Fibroblast of lung (primary cell): ENCODE measurements around the gene ZNF22. TPM values are rescaled to one million over a fixed set of nuclear protein-coding genes. Genes with fewer than 3 reads are reported as not detected.
A peak's percentile ranks its signal among the peaks of the same experiment; 100 is the strongest.

Experiments
- DNase-seq, 2 donors: peaks; one replicate each; pipeline versions ENCODE4 v3.0.0 to v3.0.0-alpha.2; 2010; ENCODE audit warnings: low read depth in 2 of 2
- H2AFZ ChIP-seq: 2 replicates; pipeline ENCODE4 v1.5.1; 2012; ENCODE audit warnings: low read length, control low read depth, inconsistent platforms
- H3K27ac ChIP-seq: 2 replicates; pipeline ENCODE4 v1.5.1; 2011; ENCODE audit warnings: low read length, control low read depth; ENCODE audit not compliant: insufficient read depth
- H3K27me3 ChIP-seq: 2 replicates; pipeline ENCODE4 v1.5.1; 2011; ENCODE audit warnings: mild to moderate bottlenecking, low read length; ENCODE audit not compliant: control insufficient read depth, insufficient read depth
- H3K36me3 ChIP-seq: 2 replicates; pipeline ENCODE4 v1.5.1; 2011; ENCODE audit warnings: low read length; ENCODE audit not compliant: control insufficient read depth, insufficient read depth
- H3K4me1 ChIP-seq: 2 replicates; pipeline ENCODE4 v1.5.1; 2011; ENCODE audit warnings: low read length; ENCODE audit not compliant: control insufficient read depth, insufficient read depth; ENCODE audit errors: extremely low read depth
- H3K4me2 ChIP-seq: 2 replicates; pipeline ENCODE4 v1.5.1; 2011; ENCODE audit warnings: low read length, control low read depth; ENCODE audit not compliant: insufficient read depth; ENCODE audit errors: extremely low read depth
- H3K4me3 ChIP-seq, 4 experiments: fragments of 200-600 bp in 1 of 4; sonication (generic) in 1 of 4; replicated peaks in 1 of 4; 2 replicates each; pipeline ENCODE4 v1.5.1; 2011 to 2016; ENCODE audit warnings: low read length in 4 of 4, low read depth in 3 of 4, mild to moderate bottlenecking in 3 of 4, control low read depth in 2 of 4, inconsistent platforms in 1 of 4, mixed read lengths in 1 of 4; ENCODE audit not compliant: insufficient read depth in 1 of 4; ENCODE audit errors: control extremely low read depth in 1 of 4
- H3K79me2 ChIP-seq: 2 replicates; pipeline ENCODE4 v1.5.1; 2012; ENCODE audit warnings: mild to moderate bottlenecking, low read length, inconsistent platforms; ENCODE audit not compliant: control insufficient read depth, insufficient read depth
- H3K9ac ChIP-seq: 2 replicates; pipeline ENCODE4 v1.5.1; 2011; ENCODE audit warnings: mild to moderate bottlenecking, low read length, control low read depth; ENCODE audit not compliant: insufficient read depth
- H3K9me3 ChIP-seq: 2 replicates; pipeline ENCODE4 v1.5.1; 2012; ENCODE audit warnings: low read depth, low read length; ENCODE audit not compliant: control insufficient read depth, insufficient read depth
- H4K20me1 ChIP-seq: 2 replicates; pipeline ENCODE4 v1.5.1; 2011; ENCODE audit warnings: low read length; ENCODE audit not compliant: control insufficient read depth, insufficient read depth; ENCODE audit errors: extremely low read depth
- EZH2 ChIP-seq: IDR thresholded peaks from 2 replicates; pipeline ENCODE4 v1.5.1; 2012; ENCODE audit warnings: low read length, control low read depth, mild to moderate bottlenecking; ENCODE audit errors: missing control alignments
- polyA plus RNA-seq, 2 donors: library from polyadenylated mRNA; depleted of rRNA in 1 of 2; stranded (reverse) in 1 of 2; unstranded in 1 of 2; fragments of >200 nt; gene quantifications; 2 replicates each; pipeline ENCODE4 v1.2.1, GENCODE V29; 2011 to 2012; ENCODE audit warnings: missing spikeins in 1 of 2
- total RNA-seq: library from RNA; depleted of rRNA; stranded (reverse); fragments of >200 nt; gene quantifications from 2 replicates; pipeline ENCODE4 v1.2.1, GENCODE V29; 2014
- TF ChIP-seq, protein P1 (sequence below), 2 donors: IDR thresholded peaks in 1 of 2; conservative IDR thresholded peaks in 1 of 2; 1 replicate in 1 of 2; 2 replicates in 1 of 2; pipeline ENCODE4 v1.5.1; 2011 to 2012; ENCODE audit warnings: low read length in 2 of 2, control low read depth in 1 of 2, inconsistent platforms in 1 of 2, low read depth in 1 of 2, mild to moderate bottlenecking in 1 of 2

The ZNF22 gene
- total and polyA plus RNA-seq, 2 donors (not counting 1 experiment from before 2014, with no cell fraction given), result 16.0 to 23.0 TPM

DNA sequence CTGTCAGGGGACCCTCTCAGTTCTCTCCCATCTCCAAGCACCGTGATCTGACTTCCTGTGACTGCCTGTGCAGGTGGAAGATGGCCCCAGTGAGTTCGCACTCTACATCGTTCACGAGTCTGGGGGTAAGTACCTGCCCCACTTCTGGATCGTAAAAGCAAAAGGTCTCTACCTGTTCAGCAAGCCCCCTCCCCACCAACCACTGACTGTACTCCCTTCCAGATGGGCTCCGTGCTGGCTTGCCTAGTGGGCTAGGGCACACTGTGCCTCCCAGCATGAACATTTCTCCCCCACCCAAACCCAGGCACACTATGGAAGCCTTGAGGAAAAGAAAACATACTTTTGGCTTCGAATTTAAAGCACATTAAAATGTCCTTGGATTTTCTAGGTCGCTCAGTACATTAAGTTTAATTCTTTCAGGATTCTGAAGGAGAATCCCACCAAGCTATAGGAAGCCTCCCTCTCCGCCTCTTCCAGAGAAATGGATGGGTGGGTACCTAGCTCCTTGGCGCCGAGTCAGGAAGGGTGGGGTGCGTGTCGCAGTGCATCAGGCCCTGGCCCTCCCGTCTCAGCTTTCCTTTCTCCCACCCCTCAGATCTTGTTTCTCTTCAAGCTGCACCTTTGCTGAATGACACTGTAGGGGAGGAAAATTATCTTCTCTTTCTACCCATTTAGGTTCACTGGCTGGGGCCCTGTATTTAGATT is 11.0 kb upstream of the ZNF22 start:
- H3K4me1 ChIP-seq, result peaks cover 17% of the 10 kb centered on the region
- DNase-seq, result no peak
- H2AFZ ChIP-seq, result no peak overlapping the region
- H3K9ac ChIP-seq, result no peak overlapping the region
- no peak overlapping the region for H3K4me2 ChIP-seq
- H3K9me3 ChIP-seq, result no peaks in the 10 kb centered on the region
- no peaks in the 10 kb centered on the region for H4K20me1 ChIP-seq
- H3K36me3 ChIP-seq, result no peaks in the 10 kb centered on the region
- no peak overlapping the region for H3K4me3 ChIP-seq
- no peak overlapping the region for H3K27ac ChIP-seq
- no peaks in the 10 kb centered on the region for H3K79me2 ChIP-seq
- TF ChIP-seq, protein P1, sequence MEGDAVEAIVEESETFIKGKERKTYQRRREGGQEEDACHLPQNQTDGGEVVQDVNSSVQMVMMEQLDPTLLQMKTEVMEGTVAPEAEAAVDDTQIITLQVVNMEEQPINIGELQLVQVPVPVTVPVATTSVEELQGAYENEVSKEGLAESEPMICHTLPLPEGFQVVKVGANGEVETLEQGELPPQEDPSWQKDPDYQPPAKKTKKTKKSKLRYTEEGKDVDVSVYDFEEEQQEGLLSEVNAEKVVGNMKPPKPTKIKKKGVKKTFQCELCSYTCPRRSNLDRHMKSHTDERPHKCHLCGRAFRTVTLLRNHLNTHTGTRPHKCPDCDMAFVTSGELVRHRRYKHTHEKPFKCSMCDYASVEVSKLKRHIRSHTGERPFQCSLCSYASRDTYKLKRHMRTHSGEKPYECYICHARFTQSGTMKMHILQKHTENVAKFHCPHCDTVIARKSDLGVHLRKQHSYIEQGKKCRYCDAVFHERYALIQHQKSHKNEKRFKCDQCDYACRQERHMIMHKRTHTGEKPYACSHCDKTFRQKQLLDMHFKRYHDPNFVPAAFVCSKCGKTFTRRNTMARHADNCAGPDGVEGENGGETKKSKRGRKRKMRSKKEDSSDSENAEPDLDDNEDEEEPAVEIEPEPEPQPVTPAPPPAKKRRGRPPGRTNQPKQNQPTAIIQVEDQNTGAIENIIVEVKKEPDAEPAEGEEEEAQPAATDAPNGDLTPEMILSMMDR (conservative IDR thresholded peaks at IDR 0.05 in 1 of 2, IDR thresholded peaks at IDR 0.05 in 1 of 2; ENCODE audit: low read depth in 1 of 2, low read length in 2 of 2), result no peak
- no peak for TF ChIP-seq EZH2
- no peaks in the 10 kb centered on the region for H3K27me3 ChIP-seq

DNA sequence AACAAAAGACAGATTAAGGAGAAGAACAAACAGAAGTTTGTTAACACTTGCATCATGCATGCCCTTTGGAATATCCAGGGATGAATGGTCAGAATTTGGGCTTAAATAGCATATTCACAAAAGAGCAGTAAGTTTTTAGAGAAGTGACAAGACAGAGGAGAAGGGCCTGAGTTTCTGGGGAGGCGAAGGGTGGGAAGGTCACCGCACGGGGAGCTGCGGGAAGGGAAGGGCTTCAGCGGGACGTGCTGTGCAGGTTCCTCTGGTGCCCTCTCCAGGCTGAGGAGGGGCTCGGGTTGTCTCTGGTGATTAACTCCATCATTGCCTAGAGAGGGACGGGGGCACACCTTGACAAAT is 10.4 kb upstream of the ZNF22 start:
- no peaks in the 10 kb centered on the region for H3K79me2 ChIP-seq
- TF ChIP-seq EZH2, result no peak
- TF ChIP-seq, protein P1 (conservative IDR thresholded peaks at IDR 0.05 in 1 of 2, IDR thresholded peaks at IDR 0.05 in 1 of 2; ENCODE audit: low read depth in 1 of 2, low read length in 2 of 2), result peak in 1 of 2 donors; percentile 33
- no peak overlapping the region for H3K9ac ChIP-seq
- H2AFZ ChIP-seq, result no peak overlapping the region
- peaks cover 19% of the 10 kb centered on the region for H3K4me1 ChIP-seq
- H3K36me3 ChIP-seq, result no peaks in the 10 kb centered on the region
- no peak overlapping the region for H3K27ac ChIP-seq
- no peaks in the 10 kb centered on the region for H3K9me3 ChIP-seq
- H3K4me2 ChIP-seq, result no peak overlapping the region
- no peak for DNase-seq
- H3K27me3 ChIP-seq, result no peaks in the 10 kb centered on the region
- no peak overlapping the region for H3K4me3 ChIP-seq
- no peaks in the 10 kb centered on the region for H4K20me1 ChIP-seq

DNA sequence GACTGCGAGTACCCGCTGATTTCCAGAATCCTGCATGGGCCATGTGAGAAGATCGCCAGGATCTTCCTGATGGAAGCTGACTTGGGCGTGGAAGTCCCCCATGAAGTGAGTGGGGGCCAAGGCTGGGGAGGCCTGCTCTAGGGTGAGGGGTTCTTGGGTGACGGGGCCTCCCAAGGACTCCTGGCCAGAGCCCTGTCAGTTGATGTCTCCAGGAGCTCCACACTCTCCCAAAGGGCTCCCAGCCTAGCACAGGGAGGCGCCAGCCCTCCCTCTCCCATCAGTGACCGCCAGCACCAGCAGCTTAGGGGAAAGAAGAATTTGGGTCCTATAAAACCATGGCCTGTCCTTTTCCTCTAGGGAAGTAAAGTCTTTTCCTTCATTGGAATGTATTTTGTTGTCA is 9.8 kb upstream of the ZNF22 start:
- Histone ChIP-seq H3K27me3 (no peaks in the 10 kb centered on the region), H3K4me2 (no peak overlapping the region), H3K79me2 (no peaks in the 10 kb centered on the region), H4K20me1 (no peaks in the 10 kb centered on the region), H3K9me3 (no peaks in the 10 kb centered on the region), H3K9ac (no peak overlapping the region), H2AFZ (no peak overlapping the region), H3K27ac (no peak overlapping the region), H3K4me1 (peaks cover 15% of the 10 kb centered on the region), H3K36me3 (no peaks in the 10 kb centered on the region), H3K4me3 (no peak overlapping the region)
- TF ChIP-seq, protein P1 (conservative IDR thresholded peaks at IDR 0.05 in 1 of 2, IDR thresholded peaks at IDR 0.05 in 1 of 2; ENCODE audit: low read depth in 1 of 2, low read length in 2 of 2), result no peak
- no peak for TF ChIP-seq EZH2
- DNase-seq, result no peak
